Brain microvascular endothelial cell (primary cell): ENCODE results near the gene ADAMTS20.
A peak's percentile ranks its signal among the peaks of the same experiment; 100 is the strongest.

Source experiments
- DNase-seq: peaks from one replicate; pipeline ENCODE4 v3.0.0-alpha.2; 2020
- H3K27ac ChIP-seq: fragments of 250-450 bp; sonication (Bioruptor Pico); 2 replicates; pipeline ENCODE4 v1.5.1; 2020; ENCODE audit warnings: mild to moderate bottlenecking, moderate library complexity
- H3K27me3 ChIP-seq: fragments of 250-450 bp; sonication (Bioruptor Pico); replicated peaks from 2 replicates; pipeline ENCODE4 v1.5.1; 2020; ENCODE audit warnings: mild to moderate bottlenecking
- H3K36me3 ChIP-seq: fragments of 250-450 bp; sonication (Bioruptor Pico); replicated peaks from 2 replicates; pipeline ENCODE4 v1.5.1; 2020; ENCODE audit warnings: mild to moderate bottlenecking
- H3K4me3 ChIP-seq: 2 replicates; pipeline ENCODE4 v1.5.1; 2011; ENCODE audit warnings: low read depth, mild to moderate bottlenecking, control low read depth, low read length, moderate library complexity
- in situ Hi-C: cut with HindIII; loops from 2 replicates; pipeline ENCODE4 v1.10.0; 2017; ENCODE audit warnings: low sequenced_read_pairs, low pct_ligation_motif_present
- TF ChIP-seq, protein P1 (sequence below): IDR thresholded peaks from 2 replicates; pipeline ENCODE4 v1.5.1; 2011; ENCODE audit warnings: low read depth, mild to moderate bottlenecking, moderate library complexity, low read length, control low read depth, inconsistent platforms; ENCODE audit errors: missing control alignments

ADAMTS20 gene

DNA sequence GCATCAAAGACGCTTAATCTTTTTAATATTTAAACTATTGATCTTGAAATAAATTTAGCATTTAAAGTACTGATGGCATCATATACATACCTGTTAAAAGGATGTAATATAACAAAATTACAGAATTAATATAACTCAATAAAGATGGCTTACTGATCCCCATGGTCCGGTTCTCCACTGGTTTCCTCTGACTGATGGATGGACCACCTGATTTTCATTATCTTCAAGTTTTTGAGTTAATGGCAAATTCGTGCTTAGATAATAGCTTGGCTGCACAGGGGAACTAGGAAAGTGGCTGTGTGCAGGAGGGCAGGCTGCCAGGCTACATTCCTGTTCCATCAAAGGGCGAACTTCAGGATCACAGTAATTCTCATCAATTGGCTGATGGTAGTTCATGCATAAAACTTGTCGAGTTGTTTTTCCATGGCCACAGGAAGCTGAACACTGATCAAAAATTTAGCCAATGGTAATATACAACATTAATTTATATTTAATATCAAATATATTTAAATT lies 123.9 kb downstream of the ADAMTS20 start:
- Histone ChIP-seq H3K27ac (no peak overlapping the region), H3K27me3 (no peaks in the 10 kb centered on the region), H3K36me3 (no peaks in the 10 kb centered on the region), H3K4me3 (no peak overlapping the region)
- DNase-seq = no peak
- in situ Hi-C loops = no loop called here
- TF ChIP-seq, protein P1, sequence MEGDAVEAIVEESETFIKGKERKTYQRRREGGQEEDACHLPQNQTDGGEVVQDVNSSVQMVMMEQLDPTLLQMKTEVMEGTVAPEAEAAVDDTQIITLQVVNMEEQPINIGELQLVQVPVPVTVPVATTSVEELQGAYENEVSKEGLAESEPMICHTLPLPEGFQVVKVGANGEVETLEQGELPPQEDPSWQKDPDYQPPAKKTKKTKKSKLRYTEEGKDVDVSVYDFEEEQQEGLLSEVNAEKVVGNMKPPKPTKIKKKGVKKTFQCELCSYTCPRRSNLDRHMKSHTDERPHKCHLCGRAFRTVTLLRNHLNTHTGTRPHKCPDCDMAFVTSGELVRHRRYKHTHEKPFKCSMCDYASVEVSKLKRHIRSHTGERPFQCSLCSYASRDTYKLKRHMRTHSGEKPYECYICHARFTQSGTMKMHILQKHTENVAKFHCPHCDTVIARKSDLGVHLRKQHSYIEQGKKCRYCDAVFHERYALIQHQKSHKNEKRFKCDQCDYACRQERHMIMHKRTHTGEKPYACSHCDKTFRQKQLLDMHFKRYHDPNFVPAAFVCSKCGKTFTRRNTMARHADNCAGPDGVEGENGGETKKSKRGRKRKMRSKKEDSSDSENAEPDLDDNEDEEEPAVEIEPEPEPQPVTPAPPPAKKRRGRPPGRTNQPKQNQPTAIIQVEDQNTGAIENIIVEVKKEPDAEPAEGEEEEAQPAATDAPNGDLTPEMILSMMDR = no peak

DNA sequence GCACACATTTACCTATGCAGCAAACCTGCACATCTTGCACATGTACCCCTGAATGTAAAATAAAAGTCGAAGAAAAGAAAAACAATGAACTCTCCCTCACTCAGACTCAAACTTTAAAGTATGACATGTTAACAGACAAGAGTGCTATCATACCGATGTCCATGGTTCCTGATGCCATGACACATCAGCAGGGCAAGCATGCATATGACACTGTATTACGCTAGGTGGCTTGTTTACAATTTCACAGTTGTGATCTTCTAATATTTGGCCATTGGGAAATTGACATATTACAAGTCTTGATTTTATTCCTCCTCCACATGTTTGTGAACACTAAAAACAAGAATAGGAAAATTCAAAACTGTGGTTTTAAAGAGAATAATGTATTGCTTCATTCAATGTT lies 126.6 kb downstream of the ADAMTS20 start:
- no peak for DNase-seq
- TF ChIP-seq, protein P1 = no peak
- no peaks in the 10 kb centered on the region for H3K27me3 ChIP-seq
- no peaks in the 10 kb centered on the region for H3K36me3 ChIP-seq
- in situ Hi-C loops = no loop called here
- no peak overlapping the region for H3K4me3 ChIP-seq
- H3K27ac ChIP-seq = no peak overlapping the region

DNA sequence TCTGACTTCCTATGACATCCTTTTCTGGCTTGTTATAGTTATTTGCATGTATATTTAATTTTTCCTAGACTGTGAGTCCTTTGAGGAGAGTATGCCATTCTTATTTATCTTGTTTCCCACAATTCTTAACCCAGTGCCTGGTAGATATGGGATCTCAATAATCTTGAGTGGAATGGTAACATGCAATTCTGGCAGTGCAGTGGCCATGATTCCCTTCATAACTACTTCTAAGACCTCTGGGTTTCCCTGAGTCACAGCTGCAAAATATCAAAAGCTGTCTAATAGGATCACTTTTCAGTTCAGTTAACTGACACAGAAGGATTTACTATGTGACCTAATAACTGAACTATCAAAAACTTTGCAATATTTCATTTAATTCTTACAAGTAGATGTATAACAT lies 135.0 kb downstream of the ADAMTS20 start:
- TF ChIP-seq, protein P1 = no peak
- Histone ChIP-seq H3K27ac (no peak overlapping the region), H3K4me3 (no peak overlapping the region), H3K27me3 (no peaks in the 10 kb centered on the region), H3K36me3 (no peaks in the 10 kb centered on the region)
- in situ Hi-C loops = no loop called here
- DNase-seq = no peak

DNA sequence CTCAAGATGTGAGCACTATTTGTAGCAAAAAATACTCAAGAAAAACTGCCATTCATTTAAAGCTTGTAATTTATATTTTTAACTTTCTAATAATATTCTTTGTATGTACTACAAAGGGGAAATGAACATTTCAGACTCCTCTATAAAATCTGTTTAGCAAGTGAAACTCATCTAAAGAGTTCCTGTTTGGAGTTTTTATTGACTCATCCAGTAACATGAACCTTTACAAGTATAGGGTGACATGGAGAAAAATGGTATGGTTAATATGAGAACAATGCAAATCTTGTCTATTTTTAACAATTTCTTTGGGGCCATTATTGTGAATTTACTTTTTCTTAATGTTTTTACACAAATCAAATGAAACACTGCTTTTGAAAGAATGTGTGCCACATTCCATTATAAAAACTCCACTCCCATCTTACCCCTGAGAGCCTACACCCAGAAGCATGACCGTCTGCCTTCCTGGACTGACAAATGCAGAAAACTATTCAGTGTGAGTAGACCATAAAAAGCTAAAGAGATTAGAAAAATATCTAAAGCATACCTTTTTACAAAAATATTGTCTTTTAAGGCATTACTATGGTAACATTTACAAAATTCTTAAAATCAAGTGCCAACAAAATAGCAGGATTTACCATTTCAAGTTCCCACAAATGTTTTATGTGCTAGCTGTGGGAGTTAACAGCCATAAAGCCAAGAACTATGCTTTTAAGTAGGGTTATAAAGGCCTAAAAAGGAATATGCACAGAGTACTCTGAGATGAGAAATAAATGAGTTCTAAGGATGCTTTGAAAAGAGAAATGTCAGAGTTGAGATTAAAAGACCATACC lies 144.0 kb downstream of the ADAMTS20 start:
- Histone ChIP-seq H3K27ac (no peak overlapping the region), H3K4me3 (no peak overlapping the region), H3K36me3 (no peaks in the 10 kb centered on the region), H3K27me3 (no peaks in the 10 kb centered on the region)
- in situ Hi-C loops = no loop called here
- TF ChIP-seq, protein P1 = no peak
- peak; percentile 22 for DNase-seq

DNA sequence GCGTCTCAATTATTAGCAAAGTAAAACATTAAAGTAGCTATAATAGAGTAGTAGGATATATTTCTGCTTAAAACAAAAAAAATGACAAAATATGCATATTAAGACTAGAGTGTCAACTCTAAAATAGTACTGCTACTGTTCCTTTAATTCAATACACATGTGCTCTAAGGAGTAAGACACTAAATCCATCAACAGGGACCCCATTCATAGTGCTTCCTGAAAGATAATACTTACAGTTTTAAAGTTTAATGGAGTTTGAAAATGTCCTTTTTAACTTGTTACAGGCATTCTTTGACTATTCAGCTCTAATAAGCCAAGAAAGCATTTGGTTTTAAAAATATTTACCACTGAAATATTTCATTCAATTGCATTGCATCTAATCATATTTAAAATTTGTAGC lies 145.2 kb downstream of the ADAMTS20 start:
- no peak for DNase-seq
- TF ChIP-seq, protein P1 = no peak
- in situ Hi-C loops = no loop called here
- H3K4me3 ChIP-seq = no peak overlapping the region
- no peak overlapping the region for H3K27ac ChIP-seq
- H3K36me3 ChIP-seq = no peaks in the 10 kb centered on the region
- no peaks in the 10 kb centered on the region for H3K27me3 ChIP-seq

DNA sequence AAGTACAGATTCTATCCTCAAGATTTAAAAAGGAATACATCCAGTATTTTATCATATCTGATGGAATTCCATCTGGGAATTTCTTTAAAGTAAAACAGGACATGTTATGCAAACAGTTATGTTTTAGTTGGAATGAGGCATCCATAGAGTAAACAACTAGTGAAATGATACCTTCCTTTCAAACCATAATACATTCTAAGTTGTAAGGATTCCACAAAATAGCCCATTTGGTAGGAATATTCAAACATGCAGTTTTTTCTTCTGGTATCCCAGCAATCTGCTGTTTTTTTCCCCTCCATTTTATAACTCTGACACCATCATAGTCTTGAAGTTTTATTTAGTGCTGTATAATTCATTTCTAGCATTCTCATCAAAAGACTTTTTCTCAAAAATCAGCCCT lies 149.6 kb downstream of the ADAMTS20 start:
- H3K4me3 ChIP-seq = no peak overlapping the region
- no peak overlapping the region for H3K27ac ChIP-seq
- TF ChIP-seq, protein P1 = no peak
- DNase-seq = no peak
- no peaks in the 10 kb centered on the region for H3K36me3 ChIP-seq
- no peaks in the 10 kb centered on the region for H3K27me3 ChIP-seq
- in situ Hi-C loops = no loop called here
